HG02588 (cell line): ENCODE measurements around the gene GVQW3.

Experiments used
- ATAC-seq: cut with Tn5 transposase; IDR thresholded peaks from one replicate; pipeline ENCODE4 v1.9.1; 2021; ENCODE audit warnings: mild to moderate bottlenecking, moderate library complexity; ENCODE audit not compliant: unreplicated experiment

GVQW3 gene

GRCh38 chr11:76444384-76445120 lies 63.4 kb downstream of the GVQW3 start, which contains the start of gene EMSY:
Gene EMSY (plus strand): TSS chr11:76445018. CDS start chr11:76446939, 1,921 bp downstream.
- ATAC-seq, result peak; percentile 91

- peak; percentile 25 for ATAC-seq
Observed at GRCh38 chr11:76445121-76446084, 64.3 kb downstream of the GVQW3 start.

DNA sequence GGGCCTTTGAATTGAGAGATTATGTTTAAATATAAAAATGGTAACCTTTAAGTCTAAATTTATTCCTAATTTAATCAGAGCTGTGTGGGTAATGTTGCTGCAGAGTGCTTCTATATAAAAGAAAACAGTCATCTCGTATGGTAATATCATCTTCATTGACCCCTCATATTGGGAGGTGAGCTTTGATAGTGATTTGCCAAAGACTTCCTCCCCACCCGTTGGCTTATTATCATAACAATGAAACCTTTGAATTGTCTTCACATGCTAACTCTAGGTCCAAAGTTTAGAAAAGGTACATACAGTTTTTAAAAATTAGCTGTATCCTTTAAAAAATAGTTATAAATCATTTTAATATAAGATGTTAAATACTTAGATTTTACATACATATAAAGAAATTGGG lies 67.4 kb downstream of the GVQW3 start:
- ATAC-seq, result no peak

GRCh38 chr11:76453248-76453647 lies 72.1 kb downstream of the GVQW3 start:
- no peak for ATAC-seq

DNA sequence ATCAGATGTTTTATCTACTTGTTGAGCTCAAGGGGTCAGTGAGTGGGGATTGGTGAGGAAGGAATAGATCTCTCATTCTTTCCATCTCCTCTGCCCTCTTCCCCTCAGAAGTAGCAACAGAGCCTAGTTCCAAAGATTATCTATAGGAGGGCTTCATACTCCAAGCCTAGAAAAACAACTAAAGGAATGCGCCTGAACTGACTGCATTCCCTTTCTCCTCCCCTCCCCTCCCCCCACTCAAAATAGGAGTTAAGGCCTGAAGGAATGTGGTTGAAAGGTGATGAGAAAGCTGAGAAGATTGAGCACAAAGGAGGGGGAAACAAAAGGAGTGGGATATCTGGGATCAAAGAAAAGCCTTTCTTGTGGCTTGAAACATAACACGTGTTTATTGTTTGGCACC lies 74.2 kb downstream of the GVQW3 start:
- no peak for ATAC-seq

DNA sequence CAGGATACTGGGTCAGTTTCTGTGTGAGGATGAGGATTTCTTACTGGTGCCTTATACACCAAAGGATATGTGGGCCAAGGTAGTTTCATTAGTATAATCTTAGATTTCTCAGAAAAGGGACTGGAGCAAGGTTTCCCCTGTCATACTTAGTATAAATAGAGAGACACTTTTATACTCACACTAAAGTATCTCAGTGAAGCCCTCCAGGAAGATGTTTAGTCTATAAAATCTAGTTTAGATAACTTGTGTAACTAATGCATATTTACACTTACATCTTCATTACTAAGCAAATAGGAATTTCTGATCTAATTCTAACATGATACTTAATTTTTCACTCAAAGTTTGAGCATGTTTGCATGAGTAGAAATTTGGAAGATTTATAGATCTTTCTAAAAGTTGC lies 74.8 kb downstream of the GVQW3 start:
- no peak for ATAC-seq

- no peak for ATAC-seq
Observed at GRCh38 chr11:76456571-76456970, 75.4 kb downstream of the GVQW3 start.
